ENCODE results near the gene COMMD6.
"Not testable (repeated sequence)": the region's sequence is repeated elsewhere in the genome, so short reads cannot be mapped to it uniquely, and the experiment has no call there.

Gene COMMD6

DNA sequence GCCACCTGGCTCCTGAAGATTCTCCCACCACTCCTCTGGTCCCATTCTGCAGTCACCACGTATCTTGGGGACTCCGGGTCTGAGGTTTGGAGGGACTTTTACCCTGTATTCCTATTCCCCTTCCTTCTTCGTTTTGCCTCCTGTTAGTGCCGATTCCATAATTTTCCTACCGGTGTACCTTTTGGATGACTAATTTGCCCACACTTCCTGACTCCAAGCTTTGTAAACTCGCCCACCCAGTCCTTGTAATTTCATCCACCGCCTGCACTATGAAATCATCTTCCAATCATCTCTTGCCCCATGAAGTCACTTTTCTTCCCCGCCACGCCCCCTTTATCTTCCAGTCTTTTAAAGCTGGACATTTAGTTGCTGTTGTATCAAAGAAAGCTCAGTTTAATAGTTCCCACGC lies 12.5 kb upstream of the COMMD6 start:
- Histone ChIP-seq H2AFZ (ENCODE audit: low read depth, low read length) (peak overlapping the region; percentile 80), H3K27ac (ENCODE audit: low read length) (no peak overlapping the region), H3K9me3 (ENCODE audit: insufficient read depth, low read length) (no peaks in the 10 kb centered on the region), H3K9ac (ENCODE audit: low read length) (peak overlapping the region; percentile 78), H3K4me2 (ENCODE audit: low read length) (peak overlapping the region; percentile 81), H3K4me3 (ENCODE audit: low read length) (peak overlapping the region; percentile 87), H4K20me1 (ENCODE audit: insufficient read depth, low read length) (no peaks in the 10 kb centered on the region), H3K27me3 (ENCODE audit: low read depth, low read length) (no peaks in the 10 kb centered on the region), H3K36me3 (replicated peaks; ENCODE audit: low read depth, low read length) (peaks cover 10% of the 10 kb centered on the region), H3K4me1 (ENCODE audit: low read length) (peaks cover 15% of the 10 kb centered on the region), H3K79me2 (ENCODE audit: low read length) (peaks cover 27% of the 10 kb centered on the region)
- TF ChIP-seq EZH2phosphoT487 (IDR thresholded peaks at IDR 0.05; ENCODE audit: low read depth) = no peak
- TF ChIP-seq, protein P1, sequence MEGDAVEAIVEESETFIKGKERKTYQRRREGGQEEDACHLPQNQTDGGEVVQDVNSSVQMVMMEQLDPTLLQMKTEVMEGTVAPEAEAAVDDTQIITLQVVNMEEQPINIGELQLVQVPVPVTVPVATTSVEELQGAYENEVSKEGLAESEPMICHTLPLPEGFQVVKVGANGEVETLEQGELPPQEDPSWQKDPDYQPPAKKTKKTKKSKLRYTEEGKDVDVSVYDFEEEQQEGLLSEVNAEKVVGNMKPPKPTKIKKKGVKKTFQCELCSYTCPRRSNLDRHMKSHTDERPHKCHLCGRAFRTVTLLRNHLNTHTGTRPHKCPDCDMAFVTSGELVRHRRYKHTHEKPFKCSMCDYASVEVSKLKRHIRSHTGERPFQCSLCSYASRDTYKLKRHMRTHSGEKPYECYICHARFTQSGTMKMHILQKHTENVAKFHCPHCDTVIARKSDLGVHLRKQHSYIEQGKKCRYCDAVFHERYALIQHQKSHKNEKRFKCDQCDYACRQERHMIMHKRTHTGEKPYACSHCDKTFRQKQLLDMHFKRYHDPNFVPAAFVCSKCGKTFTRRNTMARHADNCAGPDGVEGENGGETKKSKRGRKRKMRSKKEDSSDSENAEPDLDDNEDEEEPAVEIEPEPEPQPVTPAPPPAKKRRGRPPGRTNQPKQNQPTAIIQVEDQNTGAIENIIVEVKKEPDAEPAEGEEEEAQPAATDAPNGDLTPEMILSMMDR (IDR thresholded peaks at IDR 0.05; ENCODE audit: low read depth, low read length) = no peak

DNA sequence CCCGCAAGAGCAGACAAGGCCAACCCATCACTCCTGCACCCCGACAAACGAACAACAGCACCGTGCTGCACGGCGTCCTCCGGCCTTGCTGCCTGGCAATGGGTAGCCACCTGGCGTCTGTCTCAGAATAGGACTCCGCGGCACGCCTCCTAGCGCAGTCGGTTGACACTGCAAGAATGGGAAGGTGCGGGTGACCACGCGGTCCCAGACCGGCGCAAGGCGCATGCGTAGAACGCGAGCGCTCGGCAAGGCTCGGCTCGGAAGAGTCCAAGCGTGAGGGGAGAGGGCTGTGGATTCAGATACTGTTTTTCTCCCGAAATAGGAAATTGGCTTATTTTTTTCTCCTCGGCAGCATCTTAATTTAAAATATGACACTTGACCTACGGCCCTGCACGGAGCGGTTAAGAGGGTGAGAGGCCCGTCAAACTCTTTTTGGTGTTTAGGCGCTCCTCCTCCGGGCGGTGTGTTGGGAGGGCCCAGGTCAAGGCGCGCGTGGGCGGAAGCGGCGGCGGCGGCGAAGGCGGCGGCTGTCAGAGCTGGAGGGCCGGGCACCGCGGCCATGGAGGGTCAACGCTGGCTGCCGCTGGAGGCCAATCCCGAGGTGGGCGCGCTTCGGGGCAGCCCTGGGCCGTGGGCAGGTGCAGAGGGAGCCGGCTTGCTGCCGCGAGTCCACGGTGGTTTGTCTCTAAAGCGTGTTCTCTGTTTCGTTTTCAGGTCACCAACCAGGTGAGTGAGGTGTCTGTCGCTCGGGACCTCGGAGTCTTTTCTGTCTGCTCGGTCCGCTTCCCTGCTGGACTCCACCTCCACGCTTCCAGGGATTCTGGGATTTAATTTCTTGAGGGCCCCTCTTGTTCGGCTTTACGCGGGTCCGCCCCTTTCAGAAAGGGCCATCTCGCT lies 11.9 kb upstream of the COMMD6 start, which contains the start of gene UCHL3:
Gene UCHL3, plus strand, starts transcription at position 530 of the 897 bp plus-strand sequence. Its CDS starts 30 bp downstream, at position 560.
- H3K4me2 ChIP-seq (ENCODE audit: low read length) = peak within 1 kb of the TSS; percentile 81
- H3K9me3 ChIP-seq (ENCODE audit: insufficient read depth, low read length) = no peaks in the 10 kb centered on the region
- H3K36me3 ChIP-seq (replicated peaks; ENCODE audit: low read depth, low read length) = peaks cover 6% of the 10 kb centered on the region
- peaks cover 15% of the 10 kb centered on the region for H3K4me1 ChIP-seq (ENCODE audit: low read length)
- peak within 1 kb of the TSS; percentile 87 for H3K4me3 ChIP-seq (ENCODE audit: low read length)
- H3K9ac ChIP-seq (ENCODE audit: low read length) = peak within 1 kb of the TSS; percentile 78
- no peaks in the 10 kb centered on the region for H3K27me3 ChIP-seq (ENCODE audit: low read depth, low read length)
- H3K79me2 ChIP-seq (ENCODE audit: low read length) = peaks cover 27% of the 10 kb centered on the region
- TF ChIP-seq, protein P1 (IDR thresholded peaks at IDR 0.05; ENCODE audit: low read depth, low read length) = peak; percentile 90
- TF ChIP-seq EZH2phosphoT487 (IDR thresholded peaks at IDR 0.05; ENCODE audit: low read depth) = no peak
- H2AFZ ChIP-seq (ENCODE audit: low read depth, low read length) = peak within 1 kb of the TSS; percentile 89
- H4K20me1 ChIP-seq (ENCODE audit: insufficient read depth, low read length) = no peaks in the 10 kb centered on the region
- peak within 1 kb of the TSS; percentile 52 for H3K27ac ChIP-seq (ENCODE audit: low read length)

DNA sequence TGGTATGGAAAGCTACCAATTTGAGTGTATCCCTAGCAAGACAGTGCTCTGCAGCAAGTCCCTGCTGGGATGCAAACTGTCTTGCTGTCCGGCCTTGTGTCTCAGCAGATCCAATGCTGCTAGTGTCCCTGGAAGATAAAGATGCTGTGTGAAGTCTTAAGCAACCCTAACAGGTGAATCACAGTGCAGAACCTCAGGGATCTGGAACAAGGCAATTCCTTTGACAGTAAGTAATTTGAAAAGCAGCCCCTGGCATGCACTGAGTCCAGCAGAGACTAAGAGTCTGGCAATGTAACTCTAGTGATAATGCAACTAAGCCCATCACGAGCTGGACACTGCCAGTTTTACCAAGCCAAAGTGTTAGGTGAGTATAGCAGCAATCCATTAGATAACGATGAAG lies 10.3 kb upstream of the COMMD6 start:
- Histone ChIP-seq H3K4me3 (ENCODE audit: low read length) (no peak overlapping the region), H2AFZ (ENCODE audit: low read depth, low read length) (no peak overlapping the region), H3K27ac (ENCODE audit: low read length) (no peak overlapping the region), H3K4me1 (ENCODE audit: low read length) (peaks cover 15% of the 10 kb centered on the region), H3K4me2 (ENCODE audit: low read length) (no peak overlapping the region), H3K9me3 (ENCODE audit: insufficient read depth, low read length) (no peaks in the 10 kb centered on the region), H4K20me1 (ENCODE audit: insufficient read depth, low read length) (no peaks in the 10 kb centered on the region), H3K36me3 (replicated peaks; ENCODE audit: low read depth, low read length) (no peaks in the 10 kb centered on the region), H3K27me3 (ENCODE audit: low read depth, low read length) (no peaks in the 10 kb centered on the region), H3K79me2 (ENCODE audit: low read length) (peaks cover 23% of the 10 kb centered on the region), H3K9ac (ENCODE audit: low read length) (no peak overlapping the region)
- TF ChIP-seq EZH2phosphoT487 (IDR thresholded peaks at IDR 0.05; ENCODE audit: low read depth) = no peak
- TF ChIP-seq, protein P1 (IDR thresholded peaks at IDR 0.05; ENCODE audit: low read depth, low read length) = no peak

DNA sequence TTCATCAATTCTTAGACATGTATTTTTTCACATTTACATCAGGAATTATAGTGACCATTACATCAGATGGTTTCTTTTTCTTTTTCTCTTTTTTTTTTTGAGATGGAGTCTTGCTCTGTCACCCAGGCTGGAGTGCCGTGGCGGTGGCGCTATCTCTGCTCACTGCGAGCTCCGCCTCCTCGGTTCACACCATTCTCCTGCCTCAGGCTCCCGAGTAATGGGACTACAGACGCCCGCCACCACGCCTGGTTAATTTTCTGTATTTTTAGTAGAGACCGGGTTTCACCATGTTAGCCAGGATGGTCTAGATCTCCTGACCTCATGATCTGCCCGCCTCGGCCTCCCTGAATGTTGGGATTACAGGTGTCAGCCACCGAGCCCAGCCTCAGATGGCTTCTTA lies 7.7 kb upstream of the COMMD6 start:
- not testable (repeated sequence) for H3K79me2 ChIP-seq (ENCODE audit: low read length); H3K36me3 ChIP-seq (replicated peaks; ENCODE audit: low read depth, low read length); H3K27ac ChIP-seq (ENCODE audit: low read length); H3K9me3 ChIP-seq (ENCODE audit: insufficient read depth, low read length); H4K20me1 ChIP-seq (ENCODE audit: insufficient read depth, low read length); H3K9ac ChIP-seq (ENCODE audit: low read length); H3K4me3 ChIP-seq (ENCODE audit: low read length); H3K27me3 ChIP-seq (ENCODE audit: low read depth, low read length); H2AFZ ChIP-seq (ENCODE audit: low read depth, low read length); H3K4me2 ChIP-seq (ENCODE audit: low read length)
- peaks cover 15% of the 10 kb centered on the region for H3K4me1 ChIP-seq (ENCODE audit: low read length)
